H9 (cell line): ENCODE measurements around the gene AHNAK. TPM values are rescaled to one million over a fixed set of nuclear protein-coding genes. Genes with fewer than 3 reads are reported as not detected.

ENCODE experiments used
- DNase-seq: peaks from one replicate; pipeline ENCODE4 v3.0.0-alpha.2; 2017
- H2AFZ ChIP-seq: one replicate; pipeline ENCODE4 v1.6.1; 2013; ENCODE audit warnings: mild to moderate bottlenecking, low read length, control low read depth, moderate library complexity
- H2AK5ac ChIP-seq: 2 replicates; pipeline ENCODE4 v1.6.1; 2013; ENCODE audit warnings: low read length, control low read depth, mixed read lengths; ENCODE audit not compliant: insufficient read length
- H2BK120ac ChIP-seq: one replicate; pipeline ENCODE4 v1.6.1; 2013; ENCODE audit warnings: low read depth, mild to moderate bottlenecking, low read length, control low read depth, inconsistent platforms; ENCODE audit not compliant: poor library complexity, severe bottlenecking
- H2BK12ac ChIP-seq: 2 replicates; pipeline ENCODE4 v1.6.1; 2013; ENCODE audit warnings: low read length, control low read depth, mixed read lengths, low read depth; ENCODE audit not compliant: insufficient read length
- H2BK15ac ChIP-seq: 2 replicates; pipeline ENCODE4 v1.6.1; 2013; ENCODE audit warnings: low read depth, low read length, control low read depth
- H2BK20ac ChIP-seq: one replicate; pipeline ENCODE4 v1.6.1; 2013; ENCODE audit warnings: low read depth, mild to moderate bottlenecking, low read length, control low read depth, inconsistent platforms; ENCODE audit not compliant: poor library complexity, severe bottlenecking
- H2BK5ac ChIP-seq: 2 replicates; pipeline ENCODE4 v1.6.1; 2013; ENCODE audit warnings: low read length, control low read depth, mixed read lengths; ENCODE audit not compliant: insufficient read length
- H3K14ac ChIP-seq: 2 replicates; pipeline ENCODE4 v1.6.1; 2013; ENCODE audit warnings: low read length, control low read depth; ENCODE audit not compliant: insufficient read depth
- H3K18ac ChIP-seq: 2 replicates; pipeline ENCODE4 v1.6.1; 2013; ENCODE audit warnings: low read depth, mild to moderate bottlenecking, mixed read lengths, low read length, control low read depth; ENCODE audit not compliant: insufficient read length
- H3K23ac ChIP-seq: 2 replicates; pipeline ENCODE4 v1.6.1; 2013; ENCODE audit warnings: low read length, control low read depth, mixed read lengths, low read depth; ENCODE audit not compliant: insufficient read length
- H3K23me2 ChIP-seq: 2 replicates; pipeline ENCODE4 v1.6.1; 2013; ENCODE audit warnings: low read depth, mild to moderate bottlenecking, mixed read lengths, low read length, control low read depth; ENCODE audit not compliant: insufficient read length, poor library complexity, severe bottlenecking
- H3K27ac ChIP-seq: 2 replicates; pipeline ENCODE4 v1.5.1; 2013; ENCODE audit warnings: low read length, control low read depth, mixed read lengths, low read depth; ENCODE audit not compliant: insufficient read length
- H3K27me3 ChIP-seq: 2 replicates; pipeline ENCODE4 v1.6.1; 2013; ENCODE audit warnings: low read length, control low read depth, inconsistent platforms; ENCODE audit not compliant: insufficient read depth
- H3K4ac ChIP-seq: 2 replicates; pipeline ENCODE4 v1.6.1; 2013; ENCODE audit warnings: low read depth, mild to moderate bottlenecking, control low read depth, inconsistent platforms, low read length, moderate library complexity
- H3K4me1 ChIP-seq: 2 replicates; pipeline ENCODE4 v1.6.1; 2013; ENCODE audit warnings: low read length, control low read depth, inconsistent platforms; ENCODE audit not compliant: insufficient read depth
- H3K4me2 ChIP-seq: 2 replicates; pipeline ENCODE4 v1.6.1; 2013; ENCODE audit warnings: low read length, control low read depth, mixed read lengths; ENCODE audit not compliant: insufficient read length, insufficient read depth
- H3K56ac ChIP-seq: 2 replicates; pipeline ENCODE4 v1.6.1; 2013; ENCODE audit warnings: low read depth, mild to moderate bottlenecking, mixed read lengths, low read length, control low read depth; ENCODE audit not compliant: insufficient read length
- H3K79me1 ChIP-seq: 2 replicates; pipeline ENCODE4 v1.6.1; 2013; ENCODE audit warnings: low read depth, mild to moderate bottlenecking, moderate library complexity, low read length, control low read depth, inconsistent platforms; ENCODE audit not compliant: insufficient read depth, poor library complexity, severe bottlenecking
- H3K79me2 ChIP-seq: 2 replicates; pipeline ENCODE4 v1.6.1; 2013; ENCODE audit warnings: low read length, control low read depth, inconsistent platforms; ENCODE audit not compliant: insufficient read depth
- H3K9ac ChIP-seq: 2 replicates; pipeline ENCODE4 v1.6.1; 2013; ENCODE audit warnings: low read length, control low read depth, mixed read lengths; ENCODE audit not compliant: insufficient read length; ENCODE audit errors: extremely low read depth
- H3K9me3 ChIP-seq: one replicate; pipeline ENCODE4 v1.6.1; 2013; ENCODE audit warnings: low read depth, low read length, inconsistent platforms; ENCODE audit not compliant: control insufficient read depth
- H3T11ph ChIP-seq: one replicate; pipeline ENCODE4 v1.6.1; 2013; ENCODE audit warnings: mild to moderate bottlenecking, low read length, control low read depth, inconsistent platforms
- H4K20me1 ChIP-seq: one replicate; pipeline ENCODE4 v1.6.1; 2013; ENCODE audit not compliant: control insufficient read depth, insufficient read length, insufficient read depth
- H4K5ac ChIP-seq: 2 replicates; pipeline ENCODE4 v1.6.1; 2013; ENCODE audit warnings: low read depth, mild to moderate bottlenecking, mixed read lengths, low read length, control low read depth; ENCODE audit not compliant: insufficient read length
- H4K8ac ChIP-seq: replicated peaks from 2 replicates; pipeline ENCODE4 v1.6.1; 2013; ENCODE audit warnings: low read length, control low read depth, mixed read lengths, low read depth; ENCODE audit not compliant: insufficient read length
- H4K91ac ChIP-seq: 2 replicates; pipeline ENCODE4 v1.6.1; 2013; ENCODE audit warnings: low read depth, mild to moderate bottlenecking, moderate library complexity, mixed read lengths, low read length, control low read depth; ENCODE audit not compliant: insufficient read length
- H3K27ac Mint-ChIP-seq, 3 experiments: 2 replicates in 2 of 3; 3 replicates in 1 of 3; pipeline ENCODE4 v1.8.0; 2020 to 2021; ENCODE audit warnings: mixed read lengths in 3 of 3, mild to moderate bottlenecking in 1 of 3, moderate library complexity in 1 of 3
- H3K27me3 Mint-ChIP-seq: 2 replicates; pipeline ENCODE4 v1.8.0; 2021; ENCODE audit warnings: low read depth, mild to moderate bottlenecking, moderate library complexity, mixed read lengths
- H3K36me3 Mint-ChIP-seq, 3 experiments: 2 replicates in 2 of 3; 3 replicates in 1 of 3; pipeline ENCODE4 v1.8.0; 2020 to 2021; ENCODE audit warnings: low read depth in 3 of 3, mixed read lengths in 3 of 3; ENCODE audit not compliant: insufficient read depth in 1 of 3
- H3K4me1 Mint-ChIP-seq, 2 experiments: 2 replicates each; pipeline ENCODE4 v1.8.0; 2020; ENCODE audit warnings: mixed read lengths in 2 of 2
- H3K4me3 Mint-ChIP-seq, 2 experiments: 2 replicates in 1 of 2; 3 replicates in 1 of 2; pipeline ENCODE4 v1.8.0; 2020 to 2021; ENCODE audit warnings: mild to moderate bottlenecking in 2 of 2, mixed read lengths in 2 of 2, moderate library complexity in 1 of 2
- H3K9me3 Mint-ChIP-seq, 2 experiments: 2 replicates in 1 of 2; 3 replicates in 1 of 2; pipeline ENCODE4 v1.8.0; 2020; ENCODE audit warnings: mild to moderate bottlenecking in 2 of 2, mixed read lengths in 2 of 2, moderate library complexity in 1 of 2
- WGBS: extraction: QIAGEN DNeasy Blood & Tissue Kit; methylation state at CpG from one replicate; pipeline ENCODE4 v1.1.7; 2013; ENCODE audit warnings: missing lambda C conversion rate, low lambda C conversion rate, mixed read lengths; ENCODE audit not compliant: insufficient read length; ENCODE audit errors: extremely low coverage; 5-methylcytosine and 5-hydroxymethylcytosine counted together
- total RNA-seq: library from RNA; stranded (reverse); gene quantifications from 2 replicates; pipeline ENCODE4 v1.2.1, GENCODE V29; 2021
- TF ChIP-seq, protein P1 (sequence below): fragments of 200-600 bp; sonication (generic); conservative IDR thresholded peaks from 3 replicates; pipeline ENCODE4 v1.8.0; 2021; ENCODE audit warnings: antibody characterized with exemption, mild to moderate bottlenecking

The AHNAK gene
- total RNA-seq, 1 experiment from 2014 or later, result 15.2 TPM

DNA sequence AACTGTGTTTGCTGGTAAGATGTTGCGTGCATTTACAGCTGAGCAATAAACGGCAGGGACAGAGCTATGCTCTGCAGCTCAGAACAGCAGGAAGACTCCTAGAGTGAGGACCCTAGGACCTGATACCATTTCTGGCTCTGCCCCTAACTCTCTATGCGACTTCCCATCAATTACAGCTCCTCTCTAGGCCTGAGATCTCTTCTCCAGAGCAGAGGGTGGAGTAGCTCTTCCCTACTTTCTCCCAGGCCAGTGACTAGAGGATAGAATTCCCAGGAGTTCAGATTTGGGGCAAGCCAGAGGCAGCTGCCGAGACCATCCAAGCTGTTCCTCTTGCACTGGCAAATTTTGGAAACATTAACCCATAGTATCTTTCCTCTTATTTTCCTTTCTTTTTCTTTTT, 140.6 kb downstream of the AHNAK start:
- H2BK12ac ChIP-seq, result no peak overlapping the region
- no peak overlapping the region for H3K18ac ChIP-seq
- peaks cover 4% of the 10 kb centered on the region for H3K27me3 Mint-ChIP-seq
- no peaks in the 10 kb centered on the region for H3K79me1 ChIP-seq
- no peaks in the 10 kb centered on the region for H4K20me1 ChIP-seq
- H3K4ac ChIP-seq, result no peak overlapping the region
- H3K4me1 ChIP-seq, result no peaks in the 10 kb centered on the region
- H3K9me3 Mint-ChIP-seq, result no peaks in the 10 kb centered on the region
- no peak overlapping the region for H3K23ac ChIP-seq
- no peak overlapping the region for H3T11ph ChIP-seq
- no peak for DNase-seq
- no peak overlapping the region for H3K14ac ChIP-seq
- WGBS, result no CpG with 5 or more reads among the region's 4 CpGs
- H3K9ac ChIP-seq, result no peak overlapping the region
- H2BK120ac ChIP-seq, result no peak overlapping the region
- no peaks in the 10 kb centered on the region for H3K79me2 ChIP-seq
- H2BK20ac ChIP-seq, result no peak overlapping the region
- TF ChIP-seq, protein P1, sequence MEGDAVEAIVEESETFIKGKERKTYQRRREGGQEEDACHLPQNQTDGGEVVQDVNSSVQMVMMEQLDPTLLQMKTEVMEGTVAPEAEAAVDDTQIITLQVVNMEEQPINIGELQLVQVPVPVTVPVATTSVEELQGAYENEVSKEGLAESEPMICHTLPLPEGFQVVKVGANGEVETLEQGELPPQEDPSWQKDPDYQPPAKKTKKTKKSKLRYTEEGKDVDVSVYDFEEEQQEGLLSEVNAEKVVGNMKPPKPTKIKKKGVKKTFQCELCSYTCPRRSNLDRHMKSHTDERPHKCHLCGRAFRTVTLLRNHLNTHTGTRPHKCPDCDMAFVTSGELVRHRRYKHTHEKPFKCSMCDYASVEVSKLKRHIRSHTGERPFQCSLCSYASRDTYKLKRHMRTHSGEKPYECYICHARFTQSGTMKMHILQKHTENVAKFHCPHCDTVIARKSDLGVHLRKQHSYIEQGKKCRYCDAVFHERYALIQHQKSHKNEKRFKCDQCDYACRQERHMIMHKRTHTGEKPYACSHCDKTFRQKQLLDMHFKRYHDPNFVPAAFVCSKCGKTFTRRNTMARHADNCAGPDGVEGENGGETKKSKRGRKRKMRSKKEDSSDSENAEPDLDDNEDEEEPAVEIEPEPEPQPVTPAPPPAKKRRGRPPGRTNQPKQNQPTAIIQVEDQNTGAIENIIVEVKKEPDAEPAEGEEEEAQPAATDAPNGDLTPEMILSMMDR, result no peak
- no peak overlapping the region for H4K5ac ChIP-seq
- H2BK15ac ChIP-seq, result no peak overlapping the region
- H2AFZ ChIP-seq, result no peak overlapping the region
- H3K4me1 Mint-ChIP-seq, result peaks cover 17 to 20% of the 10 kb centered on the region in 2 experiments
- H3K27ac Mint-ChIP-seq, result no peak overlapping the region
- H4K91ac ChIP-seq, result no peak overlapping the region
- H3K36me3 Mint-ChIP-seq, result no peaks in the 10 kb centered on the region; a peak in 1 of 7 replicates
- H3K23me2 ChIP-seq, result no peaks in the 10 kb centered on the region
- H3K9me3 ChIP-seq, result no peaks in the 10 kb centered on the region
- no peak overlapping the region for H3K56ac ChIP-seq
- no peak overlapping the region for H3K4me3 Mint-ChIP-seq
- no peak overlapping the region for H2BK5ac ChIP-seq
- H3K27me3 ChIP-seq, result no peaks in the 10 kb centered on the region
- H3K27ac ChIP-seq, result no peak overlapping the region
- no peak overlapping the region for H3K4me2 ChIP-seq
- no peak overlapping the region for H4K8ac ChIP-seq
- H2AK5ac ChIP-seq, result no peak overlapping the region
